ENCODE data around the gene ATXN2L.

DNA sequence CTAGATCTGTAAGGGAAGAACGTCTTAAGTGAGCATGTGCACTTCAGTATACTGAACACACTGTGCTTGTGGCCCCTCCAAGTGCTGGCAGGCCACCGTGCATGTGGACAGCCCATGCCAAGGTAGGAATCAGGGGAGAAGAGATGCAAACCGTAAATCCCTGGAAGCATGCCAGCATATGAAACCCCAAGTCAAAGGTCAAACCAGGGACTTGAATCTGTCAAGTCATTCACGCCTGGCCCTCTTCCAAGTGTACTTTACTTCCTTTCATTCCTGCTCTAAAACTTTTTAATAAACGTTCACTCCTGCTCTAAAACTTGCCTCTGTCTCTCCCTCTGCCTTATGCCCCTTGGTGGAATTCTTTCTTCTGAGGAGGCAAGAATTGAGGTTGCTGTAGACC lies 2.8 kb upstream of the ATXN2L start:
- TF ChIP-seq GATA2 (CRISPR knock-in tag; IDR thresholded peaks at IDR 0.05) (no peak), EP300 (IDR thresholded peaks at IDR 0.05; ENCODE audit: borderline replicate concordance in 1 of 2, low read depth in 1 of 2, low read length in 1 of 2) (no peak), POLR2AphosphoS5 (IDR thresholded peaks at IDR 0.05; ENCODE audit: low read depth, low read length) (no peak), TAF1 (IDR thresholded peaks at IDR 0.05; ENCODE audit: borderline replicate concordance, low read depth, low read length) (no peak), JUND (IDR thresholded peaks at IDR 0.05) (no peak)
- TF ChIP-seq, protein P1, sequence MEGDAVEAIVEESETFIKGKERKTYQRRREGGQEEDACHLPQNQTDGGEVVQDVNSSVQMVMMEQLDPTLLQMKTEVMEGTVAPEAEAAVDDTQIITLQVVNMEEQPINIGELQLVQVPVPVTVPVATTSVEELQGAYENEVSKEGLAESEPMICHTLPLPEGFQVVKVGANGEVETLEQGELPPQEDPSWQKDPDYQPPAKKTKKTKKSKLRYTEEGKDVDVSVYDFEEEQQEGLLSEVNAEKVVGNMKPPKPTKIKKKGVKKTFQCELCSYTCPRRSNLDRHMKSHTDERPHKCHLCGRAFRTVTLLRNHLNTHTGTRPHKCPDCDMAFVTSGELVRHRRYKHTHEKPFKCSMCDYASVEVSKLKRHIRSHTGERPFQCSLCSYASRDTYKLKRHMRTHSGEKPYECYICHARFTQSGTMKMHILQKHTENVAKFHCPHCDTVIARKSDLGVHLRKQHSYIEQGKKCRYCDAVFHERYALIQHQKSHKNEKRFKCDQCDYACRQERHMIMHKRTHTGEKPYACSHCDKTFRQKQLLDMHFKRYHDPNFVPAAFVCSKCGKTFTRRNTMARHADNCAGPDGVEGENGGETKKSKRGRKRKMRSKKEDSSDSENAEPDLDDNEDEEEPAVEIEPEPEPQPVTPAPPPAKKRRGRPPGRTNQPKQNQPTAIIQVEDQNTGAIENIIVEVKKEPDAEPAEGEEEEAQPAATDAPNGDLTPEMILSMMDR (IDR thresholded peaks at IDR 0.05): no peak
- TF ChIP-seq, protein P2, sequence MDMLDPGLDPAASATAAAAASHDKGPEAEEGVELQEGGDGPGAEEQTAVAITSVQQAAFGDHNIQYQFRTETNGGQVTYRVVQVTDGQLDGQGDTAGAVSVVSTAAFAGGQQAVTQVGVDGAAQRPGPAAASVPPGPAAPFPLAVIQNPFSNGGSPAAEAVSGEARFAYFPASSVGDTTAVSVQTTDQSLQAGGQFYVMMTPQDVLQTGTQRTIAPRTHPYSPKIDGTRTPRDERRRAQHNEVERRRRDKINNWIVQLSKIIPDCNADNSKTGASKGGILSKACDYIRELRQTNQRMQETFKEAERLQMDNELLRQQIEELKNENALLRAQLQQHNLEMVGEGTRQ (IDR thresholded peaks at IDR 0.05; ENCODE audit: borderline replicate concordance, low read depth, low read length): no peak
